Vagina (tissue), 2 donors: ENCODE results near the gene NUS1. TPM values are rescaled to one million over a fixed set of nuclear protein-coding genes. Genes with fewer than 3 reads are reported as not detected.
A peak's percentile ranks its signal among the peaks of the same experiment; 100 is the strongest.
"Not testable (repeated sequence)": the region's sequence is repeated elsewhere in the genome, so short reads cannot be mapped to it uniquely, and the experiment has no call there.

Source experiments
- DNase-seq, 2 donors: peaks; one replicate each; pipeline ENCODE4 v3.0.0-alpha.2; 2017; ENCODE audit errors: extremely low spot score in 2 of 2
- H3K27ac ChIP-seq: fragments of 200-600 bp; sonication (generic); one replicate; pipeline ENCODE4 v1.5.1; 2019
- H3K27me3 ChIP-seq: fragments of 200-600 bp; sonication (generic); one replicate; pipeline ENCODE4 v1.5.1; 2019
- H3K36me3 ChIP-seq, 2 donors: fragments of 200-600 bp; sonication (generic); one replicate each; pipeline ENCODE4 v1.5.1; 2017 to 2019
- H3K4me1 ChIP-seq: fragments of 200-600 bp; sonication (generic); one replicate; pipeline ENCODE4 v1.5.1; 2019
- H3K4me3 ChIP-seq, 2 donors: fragments of 200-600 bp; sonication (generic); 1 replicate in 1 of 2; 2 replicates in 1 of 2; pipeline ENCODE4 v1.5.1; 2016 to 2019
- H3K9me3 ChIP-seq: fragments of 200-600 bp; sonication (generic); one replicate; pipeline ENCODE4 v1.5.1; 2019
- POLR2A ChIP-seq, 2 donors: fragments of 450-650 bp; IDR thresholded peaks; one replicate each; pipeline ENCODE4 v1.6.1; 2017; ENCODE audit warnings: antibody characterized with exemption in 2 of 2, mild to moderate bottlenecking in 2 of 2, moderate library complexity in 2 of 2
- POLR2AphosphoS5 ChIP-seq, 2 donors: sonication (generic); formaldehyde crosslinking; IDR thresholded peaks; one replicate each; pipeline ENCODE4 v1.9.0; 2017; ENCODE audit warnings: antibody characterized with exemption in 2 of 2, mild to moderate bottlenecking in 2 of 2, low read depth in 1 of 2; ENCODE audit not compliant: insufficient read depth in 1 of 2
- intact Hi-C: fragments of 100-400 bp; cut with DNase I; formaldehyde crosslinking; loops from one replicate; pipeline ENCODE4 v1.15.1; 2023
- total RNA-seq: library from RNA; depleted of rRNA; stranded (reverse); fragments of >200 nt; gene quantifications from one replicate; pipeline ENCODE4 v1.2.3, GENCODE V29; 2016
- TF ChIP-seq, protein P1 (sequence below), 3 experiments: fragments of 450-650 bp in 2 of 3; fragments of 200-600 bp in 1 of 3; sonication (generic) in 1 of 3; IDR thresholded peaks; one replicate each; pipeline ENCODE4 v1.5.1; 2017 to 2019; ENCODE audit warnings: antibody characterized with exemption in 3 of 3, mild to moderate bottlenecking in 2 of 3, moderate library complexity in 2 of 3

NUS1 gene
- total RNA-seq, 1 donor from 2014 or later, result 17.7 TPM

DNA sequence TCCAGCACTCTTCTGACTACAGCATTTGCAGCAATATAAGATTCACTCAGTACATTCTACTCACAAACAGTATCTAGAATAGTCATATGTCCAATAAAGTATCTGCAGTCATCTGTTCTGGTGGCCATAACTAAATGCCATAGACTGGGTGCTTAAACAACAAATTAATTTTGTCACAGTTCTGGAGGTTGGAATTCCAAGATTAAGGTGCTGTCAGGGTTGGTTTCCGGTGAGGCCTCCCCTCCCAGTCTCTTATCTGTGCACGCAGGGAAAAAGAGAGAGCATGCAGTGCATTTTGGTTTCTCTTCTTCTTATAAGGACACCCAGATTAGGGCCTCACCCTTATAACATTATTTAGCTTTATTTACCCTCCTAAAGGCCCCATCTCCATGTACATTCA lies 21.3 kb upstream of the NUS1 start:
- Histone ChIP-seq H3K27me3 (no peaks in the 10 kb centered on the region), H3K36me3 (no peaks in the 10 kb centered on the region), H3K4me1 (no peaks in the 10 kb centered on the region), H3K9me3 (no peaks in the 10 kb centered on the region), H3K4me3 (no peak overlapping the region), H3K27ac (no peak overlapping the region)
- intact Hi-C loops, result no loop called here
- no peak for DNase-seq
- TF ChIP-seq POLR2AphosphoS5 (IDR thresholded peaks at IDR 0.05; ENCODE audit: insufficient read depth in 1 of 2, low read depth in 1 of 2) (no peak), POLR2A (IDR thresholded peaks at IDR 0.05) (no peak)
- TF ChIP-seq, protein P1, sequence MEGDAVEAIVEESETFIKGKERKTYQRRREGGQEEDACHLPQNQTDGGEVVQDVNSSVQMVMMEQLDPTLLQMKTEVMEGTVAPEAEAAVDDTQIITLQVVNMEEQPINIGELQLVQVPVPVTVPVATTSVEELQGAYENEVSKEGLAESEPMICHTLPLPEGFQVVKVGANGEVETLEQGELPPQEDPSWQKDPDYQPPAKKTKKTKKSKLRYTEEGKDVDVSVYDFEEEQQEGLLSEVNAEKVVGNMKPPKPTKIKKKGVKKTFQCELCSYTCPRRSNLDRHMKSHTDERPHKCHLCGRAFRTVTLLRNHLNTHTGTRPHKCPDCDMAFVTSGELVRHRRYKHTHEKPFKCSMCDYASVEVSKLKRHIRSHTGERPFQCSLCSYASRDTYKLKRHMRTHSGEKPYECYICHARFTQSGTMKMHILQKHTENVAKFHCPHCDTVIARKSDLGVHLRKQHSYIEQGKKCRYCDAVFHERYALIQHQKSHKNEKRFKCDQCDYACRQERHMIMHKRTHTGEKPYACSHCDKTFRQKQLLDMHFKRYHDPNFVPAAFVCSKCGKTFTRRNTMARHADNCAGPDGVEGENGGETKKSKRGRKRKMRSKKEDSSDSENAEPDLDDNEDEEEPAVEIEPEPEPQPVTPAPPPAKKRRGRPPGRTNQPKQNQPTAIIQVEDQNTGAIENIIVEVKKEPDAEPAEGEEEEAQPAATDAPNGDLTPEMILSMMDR (IDR thresholded peaks at IDR 0.05), result no peak

DNA sequence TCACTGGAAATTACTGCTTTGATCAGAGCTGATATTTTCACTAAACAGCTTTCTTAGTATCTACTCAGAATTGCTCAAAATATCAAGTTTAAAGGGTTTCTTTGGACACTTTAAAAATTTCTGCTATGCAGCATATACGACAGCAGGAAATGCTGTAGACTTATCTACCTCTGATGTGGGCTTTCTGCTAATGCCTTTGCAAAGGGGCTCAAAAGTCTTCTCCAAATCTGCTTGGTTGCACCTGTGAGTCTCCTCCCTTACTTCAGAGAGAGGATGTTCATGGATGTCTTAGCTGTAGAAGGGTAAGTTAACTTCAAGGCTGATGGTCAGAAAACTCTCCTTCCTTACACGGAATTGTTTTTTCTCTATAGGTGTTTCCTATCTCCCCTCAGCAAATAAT lies 19.9 kb upstream of the NUS1 start:
- TF ChIP-seq POLR2AphosphoS5 (IDR thresholded peaks at IDR 0.05; ENCODE audit: insufficient read depth in 1 of 2, low read depth in 1 of 2) (no peak), POLR2A (IDR thresholded peaks at IDR 0.05) (no peak)
- TF ChIP-seq, protein P1 (IDR thresholded peaks at IDR 0.05), result no peak
- no peak overlapping the region for H3K4me3 ChIP-seq
- H3K4me1 ChIP-seq, result no peaks in the 10 kb centered on the region
- no peaks in the 10 kb centered on the region for H3K36me3 ChIP-seq
- no peak for DNase-seq
- intact Hi-C loops, result no loop called here
- H3K27me3 ChIP-seq, result no peaks in the 10 kb centered on the region
- no peaks in the 10 kb centered on the region for H3K9me3 ChIP-seq
- H3K27ac ChIP-seq, result no peak overlapping the region

DNA sequence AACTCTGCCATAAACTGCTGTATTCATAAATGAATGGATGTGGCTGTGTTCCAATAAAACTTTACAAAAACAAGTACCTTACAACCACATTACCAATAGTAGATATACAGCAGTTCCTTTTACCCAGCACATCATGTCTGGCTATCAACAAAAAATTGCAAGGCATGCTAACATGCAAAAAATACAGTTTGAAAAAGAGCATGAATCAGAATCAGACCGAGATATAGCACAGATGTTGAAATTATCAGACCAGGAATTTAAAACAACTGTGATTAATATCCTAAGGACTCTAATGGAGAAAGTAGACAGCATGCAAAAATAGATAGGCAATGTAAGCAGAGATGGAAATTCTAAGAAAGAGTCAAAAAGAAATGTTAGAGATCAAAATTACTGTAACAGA lies 8.4 kb upstream of the NUS1 start:
- H3K36me3 ChIP-seq, result no peaks in the 10 kb centered on the region
- intact Hi-C loops, result no loop called here
- H3K4me1 ChIP-seq, result no peaks in the 10 kb centered on the region
- DNase-seq, result no peak
- no peak overlapping the region for H3K4me3 ChIP-seq
- no peaks in the 10 kb centered on the region for H3K27me3 ChIP-seq
- H3K27ac ChIP-seq, result no peak overlapping the region
- TF ChIP-seq POLR2A (IDR thresholded peaks at IDR 0.05) (no peak), POLR2AphosphoS5 (IDR thresholded peaks at IDR 0.05; ENCODE audit: insufficient read depth in 1 of 2, low read depth in 1 of 2) (no peak)
- TF ChIP-seq, protein P1 (IDR thresholded peaks at IDR 0.05), result no peak
- H3K9me3 ChIP-seq, result no peaks in the 10 kb centered on the region

DNA sequence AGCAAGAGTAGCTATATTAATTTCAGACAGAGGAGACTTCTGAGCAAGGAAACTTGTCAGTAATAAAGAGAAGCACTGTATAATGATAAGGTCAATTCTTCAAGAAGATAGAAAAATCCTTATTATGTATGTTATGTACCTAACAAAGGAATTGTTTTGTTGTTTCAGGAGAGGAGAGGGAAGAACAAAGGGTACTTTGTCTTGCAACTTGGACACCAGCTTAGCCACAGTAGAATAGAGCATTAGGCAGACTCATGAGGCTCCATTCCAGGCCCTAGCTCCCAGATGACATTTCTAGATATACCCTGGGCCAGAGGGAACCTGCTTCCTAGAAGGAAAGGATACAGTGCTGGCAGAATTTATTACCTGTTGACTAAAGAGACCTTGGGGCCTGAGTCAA lies 6.5 kb upstream of the NUS1 start:
- TF ChIP-seq POLR2A (IDR thresholded peaks at IDR 0.05) (no peak), POLR2AphosphoS5 (IDR thresholded peaks at IDR 0.05; ENCODE audit: insufficient read depth in 1 of 2, low read depth in 1 of 2) (no peak)
- TF ChIP-seq, protein P1 (IDR thresholded peaks at IDR 0.05), result no peak
- DNase-seq, result no peak
- Histone ChIP-seq H3K4me1 (no peaks in the 10 kb centered on the region), H3K9me3 (no peaks in the 10 kb centered on the region), H3K27me3 (no peaks in the 10 kb centered on the region), H3K27ac (no peak overlapping the region), H3K36me3 (no peaks in the 10 kb centered on the region), H3K4me3 (no peak overlapping the region)
- intact Hi-C loops, result no loop called here

DNA sequence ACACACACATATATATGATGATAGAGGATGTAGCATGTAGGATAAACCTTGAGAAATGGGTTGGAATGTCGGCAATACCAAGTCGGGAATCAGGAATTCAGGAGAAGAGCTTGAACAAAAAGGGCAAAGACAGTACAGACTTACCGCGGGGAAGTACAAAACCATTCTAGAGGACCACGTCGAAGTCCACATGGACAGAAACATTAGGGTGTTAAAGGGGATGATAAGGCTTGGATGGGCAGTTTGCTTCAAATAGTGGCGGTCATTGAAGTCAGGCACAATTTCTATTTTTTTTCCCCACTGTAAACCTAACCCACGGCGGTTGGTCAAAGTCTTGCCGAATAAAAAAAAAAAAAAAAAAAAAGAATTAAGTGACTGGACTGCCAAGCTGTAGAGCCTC lies 766 bp upstream of the NUS1 start:
- no peaks in the 10 kb centered on the region for H3K9me3 ChIP-seq
- no peaks in the 10 kb centered on the region for H3K36me3 ChIP-seq
- peaks cover 44% of the 10 kb centered on the region for H3K4me1 ChIP-seq
- H3K4me3 ChIP-seq, result peak overlapping the region; percentile 72 to 77
- TF ChIP-seq POLR2A (IDR thresholded peaks at IDR 0.05) (no peak), POLR2AphosphoS5 (IDR thresholded peaks at IDR 0.05; ENCODE audit: insufficient read depth in 1 of 2, low read depth in 1 of 2) (no peak)
- TF ChIP-seq, protein P1 (IDR thresholded peaks at IDR 0.05), result no peak
- H3K27me3 ChIP-seq, result no peaks in the 10 kb centered on the region
- DNase-seq, result no peak
- intact Hi-C loops, result no loop called here
- peak overlapping the region; percentile 82 for H3K27ac ChIP-seq

DNA sequence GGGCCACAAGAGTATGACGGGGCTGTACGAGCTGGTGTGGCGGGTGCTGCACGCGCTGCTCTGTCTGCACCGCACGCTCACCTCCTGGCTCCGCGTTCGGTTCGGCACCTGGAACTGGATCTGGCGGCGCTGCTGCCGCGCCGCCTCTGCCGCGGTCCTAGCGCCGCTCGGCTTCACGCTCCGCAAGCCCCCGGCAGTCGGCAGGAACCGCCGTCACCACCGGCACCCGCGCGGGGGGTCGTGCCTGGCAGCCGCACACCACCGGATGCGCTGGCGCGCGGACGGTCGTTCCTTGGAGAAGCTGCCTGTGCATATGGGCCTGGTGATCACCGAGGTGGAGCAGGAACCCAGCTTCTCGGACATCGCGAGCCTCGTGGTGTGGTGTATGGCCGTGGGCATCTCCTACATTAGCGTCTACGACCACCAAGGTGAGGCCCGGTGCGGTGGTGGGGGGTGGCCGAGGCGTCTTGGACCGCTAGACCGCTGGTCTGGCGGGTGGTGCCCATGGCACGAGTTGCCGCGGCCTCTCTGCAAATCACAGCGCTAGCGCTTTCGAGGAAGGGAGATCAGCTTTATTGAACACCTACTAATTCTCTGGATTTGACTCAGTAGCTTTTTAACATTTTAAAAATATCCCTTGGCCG lies 511 bp downstream of the NUS1 start:
- Histone ChIP-seq H3K4me1 (peaks cover 57% of the 10 kb centered on the region), H3K4me3 (peak overlapping the region; percentile 72 to 77), H3K27ac (peak overlapping the region; percentile 82)
- intact Hi-C loops, H3K36me3 ChIP-seq, H3K27me3 ChIP-seq, DNase-seq, H3K9me3 ChIP-seq: not testable (repeated sequence)
